Upper lobe of left lung (tissue), 4 donors: Measurements from ENCODE around the gene RAB37.

ENCODE experiments used
- CTCF ChIP-seq, 6 experiments: fragments of 450-650 bp in 4 of 6; fragments of 200-600 bp in 2 of 6; sonication (generic) in 2 of 6; IDR thresholded peaks; one replicate each; pipeline ENCODE4 v1.5.1; 2016 to 2019; ENCODE audit warnings: antibody characterized with exemption in 6 of 6
- POLR2A ChIP-seq, 4 donors: fragments of 450-650 bp; IDR thresholded peaks; one replicate each; pipeline ENCODE4 v1.5.1; 2016 to 2017; ENCODE audit warnings: antibody characterized with exemption in 4 of 4, mild to moderate bottlenecking in 2 of 4

- no peak for TF ChIP-seq CTCF (IDR thresholded peaks at IDR 0.05)
- TF ChIP-seq POLR2A (IDR thresholded peaks at IDR 0.05): no peak
These were observed 36.4 kb downstream of the RAB37 start for GRCh38 chr17:74773414-74773813.
